ENCODE measurements around the gene C1QL2.

GRCh38 chr2:119173556-119174060 lies 15.1 kb upstream of the C1QL2 start:
- TF ChIP-seq ZNF274 (IDR thresholded peaks at IDR 0.05; ENCODE audit: low read depth, low read length) (no peak), YY1 (IDR thresholded peaks at IDR 0.05; ENCODE audit: insufficient read depth, insufficient read length) (no peak)
